PC-3 (cell line): ENCODE measurements around the gene PDHB. TPM values are rescaled to one million over a fixed set of nuclear protein-coding genes. Genes with fewer than 3 reads are reported as not detected.
A peak's percentile ranks its signal among the peaks of the same experiment; 100 is the strongest.

ENCODE experiments used
- ATAC-seq: fragments of 200-7000 bp; cut with Tn5 transposase; 2 replicates; pipeline ENCODE4 v1.9.1; 2020; ENCODE audit warnings: mild to moderate bottlenecking, moderate library complexity
- BruUV-seq: library from RNA; stranded (reverse); fragments of 400-500 nt; replicated peaks from 2 replicates; lab custom pipeline; 2021; lab: Mats Ljungman, UMichigan
- CTCF ChIA-PET: fragments of 300-600 bp; sonication (Branson Sonifier 250); formaldehyde crosslinking; loops from one replicate; lab custom pipeline; 2022; ENCODE audit warnings: antibody characterized with exemption; lab: Charles Lee
- POLR2A ChIA-PET: fragments of 300-600 bp; sonication (Branson Sonifier 250); formaldehyde crosslinking; loops from one replicate; lab custom pipeline; 2022; ENCODE audit warnings: antibody characterized with exemption; ENCODE audit not compliant: unreplicated experiment; lab: Charles Lee
- DNase-seq: peaks from one replicate; pipeline ENCODE4 v3.0.0-alpha.2; 2015
- H2AFZ ChIP-seq: fragments of 300-600 bp; sonication (generic); 2 replicates; pipeline ENCODE4 v1.6.0; 2016; ENCODE audit warnings: antibody characterized with exemption, low read length
- H3F3A ChIP-seq: fragments of 300-600 bp; sonication (generic); one replicate; pipeline ENCODE4 v1.6.0; 2017; ENCODE audit warnings: antibody characterized with exemption, low read length, control low read depth, mild to moderate bottlenecking; ENCODE audit not compliant: unreplicated experiment
- H3K27ac ChIP-seq: fragments of 300-600 bp; sonication (generic); 2 replicates; pipeline ENCODE4 v1.5.1; 2016; ENCODE audit warnings: mild to moderate bottlenecking, low read length
- H3K27me3 ChIP-seq: fragments of 300-600 bp; sonication (generic); 2 replicates; pipeline ENCODE4 v1.6.1; 2016; ENCODE audit warnings: low read length, mixed read lengths
- H3K36me3 ChIP-seq: fragments of 300-600 bp; sonication (generic); 2 replicates; pipeline ENCODE4 v1.6.1; 2016; ENCODE audit warnings: low read depth, mixed run types, low read length, mixed read lengths
- H3K4me1 ChIP-seq: fragments of 300-600 bp; sonication (generic); 2 replicates; pipeline ENCODE4 v1.5.1; 2016; ENCODE audit warnings: low read length; ENCODE audit not compliant: insufficient read depth
- H3K4me2 ChIP-seq: fragments of 300-600 bp; sonication (generic); 2 replicates; pipeline ENCODE4 v1.6.0; 2016; ENCODE audit warnings: low read length
- H3K4me3 ChIP-seq: fragments of 300-600 bp; sonication (generic); 2 replicates; pipeline ENCODE4 v1.5.1; 2016; ENCODE audit warnings: mild to moderate bottlenecking, low read length, mixed read lengths
- H3K79me2 ChIP-seq: fragments of 300-600 bp; sonication (generic); 2 replicates; pipeline ENCODE4 v1.6.1; 2017; ENCODE audit warnings: low read length, mixed read lengths
- H3K9ac ChIP-seq: fragments of 300-600 bp; sonication (generic); 2 replicates; pipeline ENCODE4 v1.6.0; 2016; ENCODE audit warnings: mild to moderate bottlenecking, low read length
- H3K9me2 ChIP-seq: fragments of 300-600 bp; sonication (generic); replicated peaks from 2 replicates; pipeline ENCODE4 v1.6.1; 2016; ENCODE audit warnings: mixed run types, low read length, mixed read lengths
- H3K9me3 ChIP-seq: fragments of 300-600 bp; sonication (generic); 2 replicates; pipeline ENCODE4 v1.6.1; 2016; ENCODE audit warnings: low read length, mixed read lengths
- H4K20me1 ChIP-seq: fragments of 300-600 bp; sonication (generic); 2 replicates; pipeline ENCODE4 v1.6.1; 2016; ENCODE audit warnings: low read length, mixed read lengths
- EZH2 ChIP-seq: fragments of 300-600 bp; sonication (generic); IDR thresholded peaks from one replicate; pipeline ENCODE4 v1.6.1; 2017; ENCODE audit warnings: antibody characterized with exemption, mild to moderate bottlenecking, low read length; ENCODE audit not compliant: unreplicated experiment
- EZH2phosphoT487 ChIP-seq: fragments of 300-600 bp; sonication (generic); IDR thresholded peaks from 2 replicates; pipeline ENCODE4 v1.6.1; 2018; ENCODE audit warnings: mild to moderate bottlenecking, antibody characterized with exemption, low read length, borderline replicate concordance
- intact Hi-C: fragments of 100-400 bp; cut with micrococcal nuclease; formaldehyde crosslinking; loops from 2 replicates; pipeline ENCODE4 v1.9.0; 2023
- total RNA-seq: library from RNA; depleted of rRNA; stranded (reverse); fragments of >200 nt; gene quantifications from 2 replicates; pipeline ENCODE4 v1.2.3, GENCODE V29; 2014
- TF ChIP-seq, protein P1 (sequence below): fragments of 300-600 bp; sonication (generic); conservative IDR thresholded peaks from 2 replicates; pipeline ENCODE4 v1.5.1; 2017; ENCODE audit warnings: antibody characterized with exemption, low read depth, mild to moderate bottlenecking, low read length

PDHB gene
- total RNA-seq, 1 experiment from 2014 or later: 103 TPM

DNA sequence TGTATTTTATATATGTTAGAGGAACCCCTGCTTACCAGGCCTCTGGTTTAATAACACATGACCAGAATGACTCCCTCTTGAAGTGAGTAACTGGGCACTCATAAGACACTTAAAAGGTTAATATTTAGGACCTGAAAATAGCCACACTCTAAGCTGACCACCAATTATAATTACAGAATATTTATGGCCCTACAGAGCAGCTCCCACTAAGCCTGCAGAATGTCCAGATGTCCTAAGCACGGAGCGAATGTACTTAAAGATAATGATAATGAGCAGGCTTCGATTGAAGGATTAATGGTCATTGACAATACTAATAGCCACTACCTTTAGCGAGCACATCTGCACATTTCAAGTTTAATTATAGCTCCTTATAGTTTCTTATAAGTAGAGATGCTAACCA is 35.5 kb upstream of the PDHB start:
- TF ChIP-seq, protein P1, sequence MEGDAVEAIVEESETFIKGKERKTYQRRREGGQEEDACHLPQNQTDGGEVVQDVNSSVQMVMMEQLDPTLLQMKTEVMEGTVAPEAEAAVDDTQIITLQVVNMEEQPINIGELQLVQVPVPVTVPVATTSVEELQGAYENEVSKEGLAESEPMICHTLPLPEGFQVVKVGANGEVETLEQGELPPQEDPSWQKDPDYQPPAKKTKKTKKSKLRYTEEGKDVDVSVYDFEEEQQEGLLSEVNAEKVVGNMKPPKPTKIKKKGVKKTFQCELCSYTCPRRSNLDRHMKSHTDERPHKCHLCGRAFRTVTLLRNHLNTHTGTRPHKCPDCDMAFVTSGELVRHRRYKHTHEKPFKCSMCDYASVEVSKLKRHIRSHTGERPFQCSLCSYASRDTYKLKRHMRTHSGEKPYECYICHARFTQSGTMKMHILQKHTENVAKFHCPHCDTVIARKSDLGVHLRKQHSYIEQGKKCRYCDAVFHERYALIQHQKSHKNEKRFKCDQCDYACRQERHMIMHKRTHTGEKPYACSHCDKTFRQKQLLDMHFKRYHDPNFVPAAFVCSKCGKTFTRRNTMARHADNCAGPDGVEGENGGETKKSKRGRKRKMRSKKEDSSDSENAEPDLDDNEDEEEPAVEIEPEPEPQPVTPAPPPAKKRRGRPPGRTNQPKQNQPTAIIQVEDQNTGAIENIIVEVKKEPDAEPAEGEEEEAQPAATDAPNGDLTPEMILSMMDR: no peak
- TF ChIP-seq EZH2phosphoT487 (no peak), EZH2 (no peak)

DNA sequence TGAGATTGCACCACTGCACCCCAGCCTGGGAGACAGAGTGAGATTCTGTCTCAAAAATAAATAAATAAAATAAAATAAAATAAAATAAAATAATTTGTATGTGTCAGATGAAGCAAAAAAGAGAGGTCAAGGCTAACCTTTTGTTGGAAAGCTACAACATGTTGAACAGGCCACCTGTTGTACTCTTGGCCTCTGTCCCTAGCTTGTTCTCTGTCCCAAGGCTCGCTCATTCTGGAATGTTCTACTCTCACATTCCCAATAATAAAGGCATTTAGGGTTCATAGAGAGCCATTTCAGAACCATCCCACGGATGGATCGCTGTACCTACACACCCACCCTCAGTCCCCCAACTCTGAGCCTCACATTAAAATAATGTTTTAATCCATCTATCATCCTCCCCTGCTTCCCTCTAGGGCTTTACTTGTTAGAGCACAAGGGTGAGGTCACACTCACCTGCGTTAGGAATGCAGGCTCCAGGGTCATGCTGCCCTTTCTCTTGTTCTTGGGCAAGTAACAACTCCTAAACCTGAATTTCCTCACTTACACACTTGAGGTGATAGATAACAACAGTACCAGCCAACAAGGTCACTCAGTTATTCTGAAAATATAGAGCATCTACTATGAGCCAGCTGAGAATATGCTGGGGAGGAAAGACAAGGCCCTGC is 33.4 kb upstream of the PDHB start:
- no TSS peak for BruUV-seq
- no peak overlapping the region for H3K4me3 ChIP-seq

More for the DNA sequence above, 35.5 kb upstream of the PDHB start:
- Histone ChIP-seq H3F3A (peaks cover 6% of the 10 kb centered on the region), H3K9me2 (no peaks in the 10 kb centered on the region), H4K20me1 (no peaks in the 10 kb centered on the region), H3K9ac (no peak overlapping the region), H3K4me3 (no peak overlapping the region), H3K79me2 (no peaks in the 10 kb centered on the region), H3K4me1 (peaks cover 29% of the 10 kb centered on the region), H3K4me2 (no peak overlapping the region), H2AFZ (no peak overlapping the region), H3K9me3 (no peaks in the 10 kb centered on the region), H3K36me3 (no peaks in the 10 kb centered on the region), H3K27ac (no peak overlapping the region), H3K27me3 (no peaks in the 10 kb centered on the region)
- POLR2A ChIA-PET: no interaction called here
- BruUV-seq: no TSS peak
- intact Hi-C loops: no loop called here
- DNase-seq: no peak
- ATAC-seq: no peak
- CTCF ChIA-PET: no interaction called here

DNA sequence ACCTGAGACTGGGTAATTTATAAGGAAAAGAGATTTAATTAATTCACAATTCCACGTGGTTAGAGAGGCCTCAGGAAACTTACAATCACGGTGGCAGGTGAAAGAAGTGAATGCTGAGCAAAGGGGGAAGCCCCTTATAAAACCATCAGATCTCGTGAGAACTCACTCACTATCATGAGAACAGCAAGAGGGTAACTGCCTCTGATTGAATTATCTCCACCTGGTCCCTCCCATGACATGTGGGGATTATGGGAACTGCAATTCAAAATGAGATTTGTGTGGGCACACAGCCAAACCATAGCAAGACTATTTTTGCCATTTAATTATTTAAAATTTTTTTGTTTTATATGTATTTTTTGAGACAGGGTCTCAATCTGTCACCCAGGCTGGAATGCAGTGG is 31.2 kb upstream of the PDHB start:
- BruUV-seq: no TSS peak
- Histone ChIP-seq H3K4me3 (no peak overlapping the region), H3K9ac (no peak overlapping the region), H3K4me2 (no peak overlapping the region), H3K27me3 (no peaks in the 10 kb centered on the region), H3K4me1 (peaks cover 17% of the 10 kb centered on the region), H4K20me1 (no peaks in the 10 kb centered on the region), H3K36me3 (no peaks in the 10 kb centered on the region), H3K9me3 (no peaks in the 10 kb centered on the region), H3K79me2 (no peaks in the 10 kb centered on the region), H3F3A (no peaks in the 10 kb centered on the region), H3K27ac (no peak overlapping the region), H2AFZ (no peak overlapping the region), H3K9me2 (no peaks in the 10 kb centered on the region)
- ATAC-seq (no peak), DNase-seq (peak; percentile 24)
- no peak for TF ChIP-seq EZH2phosphoT487
- TF ChIP-seq EZH2: no peak
- TF ChIP-seq, protein P1: no peak
- POLR2A ChIA-PET: no interaction called here
- CTCF ChIA-PET: no interaction called here
- intact Hi-C loops: no loop called here

More for the DNA sequence above, 33.4 kb upstream of the PDHB start:
- H3K27ac ChIP-seq: no peak overlapping the region
- POLR2A ChIA-PET: no interaction called here
- H3K27me3 ChIP-seq: no peaks in the 10 kb centered on the region
- H2AFZ ChIP-seq: no peak overlapping the region
- intact Hi-C loops: no loop called here
- no peaks in the 10 kb centered on the region for H3K9me2 ChIP-seq
- H3K9ac ChIP-seq: no peak overlapping the region
- peaks cover 37% of the 10 kb centered on the region for H3K4me1 ChIP-seq
- CTCF ChIA-PET: no interaction called here
- TF ChIP-seq EZH2phosphoT487: no peak
- no peak for TF ChIP-seq EZH2
- TF ChIP-seq, protein P1: no peak
- H3K9me3 ChIP-seq: no peaks in the 10 kb centered on the region
- peaks cover 6% of the 10 kb centered on the region for H3F3A ChIP-seq
- H3K79me2 ChIP-seq: no peaks in the 10 kb centered on the region
- no peaks in the 10 kb centered on the region for H3K36me3 ChIP-seq
- no peak overlapping the region for H3K4me2 ChIP-seq
- ATAC-seq (no peak), DNase-seq (no peak)
- no peaks in the 10 kb centered on the region for H4K20me1 ChIP-seq
